GM21786 (cell line): Measurements from ENCODE around the gene CYP26B1.
"Not testable (repeated sequence)": the region's sequence is repeated elsewhere in the genome, so short reads cannot be mapped to it uniquely, and the experiment has no call there.

ENCODE experiments used
- ATAC-seq: cut with Tn5 transposase; IDR thresholded peaks from one replicate; pipeline ENCODE4 v1.9.1; 2021; ENCODE audit not compliant: unreplicated experiment

The CYP26B1 gene

GRCh38 chr2:72086871-72087633 is 60.6 kb downstream of the CYP26B1 start:
- not testable (repeated sequence) for ATAC-seq

DNA sequence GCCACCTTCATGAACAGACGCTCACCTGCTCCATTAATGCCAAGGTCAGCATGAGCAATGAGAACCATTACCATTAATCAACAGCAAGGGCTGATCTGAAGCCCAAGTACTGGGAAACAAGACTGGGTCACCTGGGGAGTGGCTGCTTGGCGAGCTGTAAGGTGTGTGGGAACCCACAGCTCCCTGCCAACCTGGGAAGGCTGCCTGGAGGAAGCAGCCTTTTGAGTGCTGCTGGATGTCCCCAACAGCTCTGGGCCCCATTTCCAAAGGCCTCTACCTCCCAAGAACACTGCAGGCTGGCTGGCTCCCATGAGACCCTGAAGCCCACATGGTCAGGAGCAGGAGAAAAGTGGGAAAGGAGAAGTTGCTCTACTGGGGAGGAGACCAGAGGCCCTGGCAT is 62.1 kb downstream of the CYP26B1 start:
- no peak for ATAC-seq

DNA sequence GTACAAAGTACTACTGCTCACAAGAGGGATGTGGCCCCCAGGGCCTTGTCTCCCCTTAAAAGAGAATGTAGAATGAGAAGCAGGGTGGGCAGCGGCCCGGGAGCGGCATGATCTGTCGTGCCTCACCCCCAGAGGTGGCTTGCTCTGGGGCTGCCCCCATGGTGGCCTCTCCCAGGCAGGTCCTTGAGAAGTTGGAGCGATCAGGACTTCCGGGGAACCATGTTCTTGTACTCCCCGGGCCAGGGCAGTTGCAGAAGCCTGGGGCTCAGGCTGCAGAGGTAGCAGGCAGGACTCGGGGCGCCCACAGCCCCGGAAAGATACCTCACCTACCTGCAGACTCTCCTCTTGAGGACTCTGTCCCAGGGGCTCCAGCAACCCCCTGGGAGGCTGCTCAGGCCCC is 62.6 kb downstream of the CYP26B1 start:
- ATAC-seq, result no peak

- ATAC-seq, result no peak
Measured at GRCh38 chr2:72084584-72084976, 63.1 kb downstream of the CYP26B1 start.

GRCh38 chr2:72083751-72084583 is 63.7 kb downstream of the CYP26B1 start:
- ATAC-seq, result no peak

- ATAC-seq, result no peak
Measured at GRCh38 chr2:72082887-72083286, 64.8 kb downstream of the CYP26B1 start.

DNA sequence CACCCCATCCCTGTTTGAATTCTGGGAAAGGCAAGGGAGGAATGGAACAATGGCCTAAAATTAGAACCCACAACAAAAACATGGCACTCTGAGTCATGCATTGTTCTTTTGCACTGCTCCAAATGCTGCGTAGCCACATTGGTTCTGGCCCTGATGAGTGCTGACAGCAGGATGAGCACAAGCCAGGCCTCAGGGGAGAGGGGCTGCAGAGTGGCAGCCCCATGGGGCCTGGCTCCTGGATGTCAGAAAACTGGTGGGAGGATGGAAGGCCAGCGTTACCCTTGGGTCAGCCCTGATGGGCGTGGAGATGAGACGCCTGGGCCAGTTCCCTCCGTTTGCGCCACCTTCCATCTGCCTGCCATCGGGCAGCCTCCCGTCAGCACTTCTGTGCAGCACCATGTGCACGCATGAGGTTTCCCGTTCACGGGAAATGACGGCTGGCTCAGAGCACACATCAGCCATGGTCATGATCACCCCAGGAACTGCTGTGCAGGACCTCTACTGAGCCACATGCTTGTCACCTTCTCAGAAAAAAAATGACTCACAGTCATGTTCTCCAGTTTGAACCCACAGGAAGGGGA is 65.6 kb downstream of the CYP26B1 start:
- no peak for ATAC-seq

GRCh38 chr2:72081451-72081850 is 66.2 kb downstream of the CYP26B1 start:
- no peak for ATAC-seq

DNA sequence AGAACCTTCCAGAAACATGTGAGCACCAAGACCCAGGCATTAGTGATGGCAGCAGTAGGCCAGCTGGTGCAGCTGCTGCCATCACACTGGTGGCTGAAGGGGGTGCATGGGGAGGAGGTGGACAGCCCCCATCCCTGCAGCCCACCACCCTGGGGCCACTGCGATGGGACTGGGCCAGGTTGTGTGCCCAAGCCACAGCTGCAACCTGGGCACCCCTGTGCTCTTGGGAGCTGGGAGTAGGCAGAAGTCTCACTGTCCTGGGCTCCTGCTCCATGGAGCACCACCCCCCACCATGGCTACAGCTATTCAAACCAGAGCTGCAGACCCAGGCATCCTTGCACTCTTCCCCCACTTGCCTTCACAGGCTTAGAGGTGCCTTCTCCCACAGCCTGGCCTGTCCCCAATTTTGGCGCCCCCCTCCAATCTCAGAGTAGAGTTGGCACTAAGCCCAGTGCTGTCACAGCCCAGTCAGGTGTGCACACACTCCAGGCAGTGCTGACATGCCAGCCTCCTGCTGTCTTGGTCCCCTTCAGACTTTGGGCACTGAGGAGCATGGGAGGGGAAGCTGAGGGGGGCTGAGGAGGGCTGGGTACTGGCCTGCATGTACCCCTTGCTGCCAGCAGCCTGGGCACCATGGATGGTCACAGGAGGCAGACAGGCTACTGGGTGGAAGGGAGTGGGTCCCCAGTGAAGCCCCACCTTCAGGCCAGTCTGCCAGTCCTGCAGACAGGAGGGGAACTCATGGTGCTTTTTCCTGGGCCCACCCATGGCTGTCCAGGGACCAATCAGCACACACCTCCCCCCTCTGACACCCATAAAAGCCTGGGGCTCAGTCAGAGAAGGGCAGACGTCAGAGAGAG is 67.1 kb downstream of the CYP26B1 start:
- no peak for ATAC-seq
